SKM-1 (cell line): ENCODE measurements around the gene TNFRSF11A.

Experiments used
- DNase-seq: peaks from one replicate; lab custom pipeline; 2025; ENCODE audit not compliant: unreplicated experiment; lab: John Stamatoyannopoulos, UW

The TNFRSF11A gene

GRCh38 chr18:62341473-62341872 lies 16.4 kb downstream of the TNFRSF11A start:
- DNase-seq, result no peak

- DNase-seq, result no peak
Measured at GRCh38 chr18:62342884-62343283, 17.8 kb downstream of the TNFRSF11A start.

GRCh38 chr18:62343316-62343715 lies 18.2 kb downstream of the TNFRSF11A start:
- DNase-seq, result no peak

GRCh38 chr18:62345909-62346308 lies 20.8 kb downstream of the TNFRSF11A start:
- DNase-seq, result no peak

GRCh38 chr18:62346333-62347088 lies 21.4 kb downstream of the TNFRSF11A start:
- DNase-seq, result no peak

- no peak for DNase-seq
Measured at GRCh38 chr18:62347089-62347506, 22.0 kb downstream of the TNFRSF11A start.

- DNase-seq, result no peak
Measured at GRCh38 chr18:62348474-62348873, 23.4 kb downstream of the TNFRSF11A start.

GRCh38 chr18:62353170-62353569 lies 28.1 kb downstream of the TNFRSF11A start:
- DNase-seq, result no peak

GRCh38 chr18:62354151-62354550 lies 29.0 kb downstream of the TNFRSF11A start:
- no peak for DNase-seq

GRCh38 chr18:62357079-62357719 lies 32.1 kb downstream of the TNFRSF11A start:
- DNase-seq, result no peak

GRCh38 chr18:62360805-62361204 lies 35.7 kb downstream of the TNFRSF11A start:
- DNase-seq, result no peak

GRCh38 chr18:62361288-62361687 lies 36.2 kb downstream of the TNFRSF11A start:
- no peak for DNase-seq

- DNase-seq, result no peak
Measured at GRCh38 chr18:62364558-62364957, 39.4 kb downstream of the TNFRSF11A start.

GRCh38 chr18:62365420-62365819 lies 40.3 kb downstream of the TNFRSF11A start:
- DNase-seq, result no peak

GRCh38 chr18:62366992-62367391 lies 41.9 kb downstream of the TNFRSF11A start:
- DNase-seq, result no peak

GRCh38 chr18:62368100-62368499 lies 43.0 kb downstream of the TNFRSF11A start:
- DNase-seq, result no peak

GRCh38 chr18:62369129-62369644 lies 44.1 kb downstream of the TNFRSF11A start:
- DNase-seq, result no peak

GRCh38 chr18:62370366-62370765 lies 45.3 kb downstream of the TNFRSF11A start:
- DNase-seq, result no peak

GRCh38 chr18:62371436-62371835 lies 46.3 kb downstream of the TNFRSF11A start:
- DNase-seq, result no peak

- DNase-seq, result no peak
Measured at GRCh38 chr18:62372156-62372555, 47.0 kb downstream of the TNFRSF11A start.

GRCh38 chr18:62372882-62373281 lies 47.8 kb downstream of the TNFRSF11A start:
- DNase-seq, result no peak

GRCh38 chr18:62374410-62374965 lies 49.4 kb downstream of the TNFRSF11A start:
- no peak for DNase-seq
